Transverse colon (tissue), 4 donors: ENCODE measurements around the gene SLIT3.

Experiments
- CTCF ChIP-seq, 5 experiments: fragments of 200-600 bp in 3 of 5; fragments of 450-650 bp in 2 of 5; sonication (generic) in 3 of 5; IDR thresholded peaks; 1 replicate in 2 of 5; 2 replicates in 3 of 5; pipeline ENCODE4 v1.5.1; 2016 to 2017; ENCODE audit warnings: antibody characterized with exemption in 5 of 5, inconsistent platforms in 3 of 5, mild to moderate bottlenecking in 2 of 5, moderate library complexity in 1 of 5
- POLR2A ChIP-seq: fragments of 450-650 bp; IDR thresholded peaks from one replicate; pipeline ENCODE4 v1.6.1; 2016; ENCODE audit warnings: antibody characterized with exemption, mild to moderate bottlenecking, moderate library complexity
- POLR2AphosphoS5 ChIP-seq, 3 donors: sonication (generic); formaldehyde crosslinking; IDR thresholded peaks; one replicate each; pipeline ENCODE4 v1.6.1; 2016; ENCODE audit warnings: antibody characterized with exemption in 3 of 3

GRCh38 chr5:168965638-168966037 lies 335.3 kb downstream of the SLIT3 start:
- TF ChIP-seq CTCF (IDR thresholded peaks at IDR 0.05) (no peak), POLR2A (no peak), POLR2AphosphoS5 (IDR thresholded peaks at IDR 0.05) (no peak)
